H9 (cell line): ENCODE data around the gene CFAP119. TPM values are rescaled to one million over a fixed set of nuclear protein-coding genes. Genes with fewer than 3 reads are reported as not detected.

Experiments
- DNase-seq: peaks from one replicate; pipeline ENCODE4 v3.0.0-alpha.2; 2017
- H2AFZ ChIP-seq: one replicate; pipeline ENCODE4 v1.6.1; 2013; ENCODE audit warnings: mild to moderate bottlenecking, low read length, control low read depth, moderate library complexity
- H2AK5ac ChIP-seq: 2 replicates; pipeline ENCODE4 v1.6.1; 2013; ENCODE audit warnings: low read length, control low read depth, mixed read lengths; ENCODE audit not compliant: insufficient read length
- H2BK120ac ChIP-seq: one replicate; pipeline ENCODE4 v1.6.1; 2013; ENCODE audit warnings: low read depth, mild to moderate bottlenecking, low read length, control low read depth, inconsistent platforms; ENCODE audit not compliant: poor library complexity, severe bottlenecking
- H2BK12ac ChIP-seq: 2 replicates; pipeline ENCODE4 v1.6.1; 2013; ENCODE audit warnings: low read length, control low read depth, mixed read lengths, low read depth; ENCODE audit not compliant: insufficient read length
- H2BK15ac ChIP-seq: 2 replicates; pipeline ENCODE4 v1.6.1; 2013; ENCODE audit warnings: low read depth, low read length, control low read depth
- H2BK20ac ChIP-seq: one replicate; pipeline ENCODE4 v1.6.1; 2013; ENCODE audit warnings: low read depth, mild to moderate bottlenecking, low read length, control low read depth, inconsistent platforms; ENCODE audit not compliant: poor library complexity, severe bottlenecking
- H2BK5ac ChIP-seq: 2 replicates; pipeline ENCODE4 v1.6.1; 2013; ENCODE audit warnings: low read length, control low read depth, mixed read lengths; ENCODE audit not compliant: insufficient read length
- H3K14ac ChIP-seq: 2 replicates; pipeline ENCODE4 v1.6.1; 2013; ENCODE audit warnings: low read length, control low read depth; ENCODE audit not compliant: insufficient read depth
- H3K18ac ChIP-seq: 2 replicates; pipeline ENCODE4 v1.6.1; 2013; ENCODE audit warnings: low read depth, mild to moderate bottlenecking, mixed read lengths, low read length, control low read depth; ENCODE audit not compliant: insufficient read length
- H3K23ac ChIP-seq: 2 replicates; pipeline ENCODE4 v1.6.1; 2013; ENCODE audit warnings: low read length, control low read depth, mixed read lengths, low read depth; ENCODE audit not compliant: insufficient read length
- H3K23me2 ChIP-seq: 2 replicates; pipeline ENCODE4 v1.6.1; 2013; ENCODE audit warnings: low read depth, mild to moderate bottlenecking, mixed read lengths, low read length, control low read depth; ENCODE audit not compliant: insufficient read length, poor library complexity, severe bottlenecking
- H3K27ac ChIP-seq: 2 replicates; pipeline ENCODE4 v1.5.1; 2013; ENCODE audit warnings: low read length, control low read depth, mixed read lengths, low read depth; ENCODE audit not compliant: insufficient read length
- H3K27me3 ChIP-seq: 2 replicates; pipeline ENCODE4 v1.6.1; 2013; ENCODE audit warnings: low read length, control low read depth, inconsistent platforms; ENCODE audit not compliant: insufficient read depth
- H3K4ac ChIP-seq: 2 replicates; pipeline ENCODE4 v1.6.1; 2013; ENCODE audit warnings: low read depth, mild to moderate bottlenecking, control low read depth, inconsistent platforms, low read length, moderate library complexity
- H3K4me1 ChIP-seq: 2 replicates; pipeline ENCODE4 v1.6.1; 2013; ENCODE audit warnings: low read length, control low read depth, inconsistent platforms; ENCODE audit not compliant: insufficient read depth
- H3K4me2 ChIP-seq: 2 replicates; pipeline ENCODE4 v1.6.1; 2013; ENCODE audit warnings: low read length, control low read depth, mixed read lengths; ENCODE audit not compliant: insufficient read length, insufficient read depth
- H3K56ac ChIP-seq: 2 replicates; pipeline ENCODE4 v1.6.1; 2013; ENCODE audit warnings: low read depth, mild to moderate bottlenecking, mixed read lengths, low read length, control low read depth; ENCODE audit not compliant: insufficient read length
- H3K79me1 ChIP-seq: 2 replicates; pipeline ENCODE4 v1.6.1; 2013; ENCODE audit warnings: low read depth, mild to moderate bottlenecking, moderate library complexity, low read length, control low read depth, inconsistent platforms; ENCODE audit not compliant: insufficient read depth, poor library complexity, severe bottlenecking
- H3K79me2 ChIP-seq: 2 replicates; pipeline ENCODE4 v1.6.1; 2013; ENCODE audit warnings: low read length, control low read depth, inconsistent platforms; ENCODE audit not compliant: insufficient read depth
- H3K9ac ChIP-seq: 2 replicates; pipeline ENCODE4 v1.6.1; 2013; ENCODE audit warnings: low read length, control low read depth, mixed read lengths; ENCODE audit not compliant: insufficient read length; ENCODE audit errors: extremely low read depth
- H3K9me3 ChIP-seq: one replicate; pipeline ENCODE4 v1.6.1; 2013; ENCODE audit warnings: low read depth, low read length, inconsistent platforms; ENCODE audit not compliant: control insufficient read depth
- H3T11ph ChIP-seq: one replicate; pipeline ENCODE4 v1.6.1; 2013; ENCODE audit warnings: mild to moderate bottlenecking, low read length, control low read depth, inconsistent platforms
- H4K20me1 ChIP-seq: one replicate; pipeline ENCODE4 v1.6.1; 2013; ENCODE audit not compliant: control insufficient read depth, insufficient read length, insufficient read depth
- H4K5ac ChIP-seq: 2 replicates; pipeline ENCODE4 v1.6.1; 2013; ENCODE audit warnings: low read depth, mild to moderate bottlenecking, mixed read lengths, low read length, control low read depth; ENCODE audit not compliant: insufficient read length
- H4K8ac ChIP-seq: replicated peaks from 2 replicates; pipeline ENCODE4 v1.6.1; 2013; ENCODE audit warnings: low read length, control low read depth, mixed read lengths, low read depth; ENCODE audit not compliant: insufficient read length
- H4K91ac ChIP-seq: 2 replicates; pipeline ENCODE4 v1.6.1; 2013; ENCODE audit warnings: low read depth, mild to moderate bottlenecking, moderate library complexity, mixed read lengths, low read length, control low read depth; ENCODE audit not compliant: insufficient read length
- H3K27ac Mint-ChIP-seq, 3 experiments: 2 replicates in 2 of 3; 3 replicates in 1 of 3; pipeline ENCODE4 v1.8.0; 2020 to 2021; ENCODE audit warnings: mixed read lengths in 3 of 3, mild to moderate bottlenecking in 1 of 3, moderate library complexity in 1 of 3
- H3K27me3 Mint-ChIP-seq: 2 replicates; pipeline ENCODE4 v1.8.0; 2021; ENCODE audit warnings: low read depth, mild to moderate bottlenecking, moderate library complexity, mixed read lengths
- H3K36me3 Mint-ChIP-seq, 3 experiments: 2 replicates in 2 of 3; 3 replicates in 1 of 3; pipeline ENCODE4 v1.8.0; 2020 to 2021; ENCODE audit warnings: low read depth in 3 of 3, mixed read lengths in 3 of 3; ENCODE audit not compliant: insufficient read depth in 1 of 3
- H3K4me1 Mint-ChIP-seq, 2 experiments: 2 replicates each; pipeline ENCODE4 v1.8.0; 2020; ENCODE audit warnings: mixed read lengths in 2 of 2
- H3K4me3 Mint-ChIP-seq, 2 experiments: 2 replicates in 1 of 2; 3 replicates in 1 of 2; pipeline ENCODE4 v1.8.0; 2020 to 2021; ENCODE audit warnings: mild to moderate bottlenecking in 2 of 2, mixed read lengths in 2 of 2, moderate library complexity in 1 of 2
- H3K9me3 Mint-ChIP-seq, 2 experiments: 2 replicates in 1 of 2; 3 replicates in 1 of 2; pipeline ENCODE4 v1.8.0; 2020; ENCODE audit warnings: mild to moderate bottlenecking in 2 of 2, mixed read lengths in 2 of 2, moderate library complexity in 1 of 2
- CTCF ChIP-seq: fragments of 200-600 bp; sonication (generic); conservative IDR thresholded peaks from 3 replicates; pipeline ENCODE4 v1.8.0; 2021; ENCODE audit warnings: antibody characterized with exemption, mild to moderate bottlenecking
- whole genome bisulfite sequencing: extraction: QIAGEN DNeasy Blood & Tissue Kit; methylation state at CpG from one replicate; pipeline ENCODE4 v1.1.7; 2013; ENCODE audit warnings: missing lambda C conversion rate, low lambda C conversion rate, mixed read lengths; ENCODE audit not compliant: insufficient read length; ENCODE audit errors: extremely low coverage; 5-methylcytosine and 5-hydroxymethylcytosine counted together
- total RNA-seq: library from RNA; stranded (reverse); gene quantifications from 2 replicates; pipeline ENCODE4 v1.2.1, GENCODE V29; 2021

The CFAP119 gene
- total RNA-seq, 1 experiment from 2014 or later: 5.4 TPM

GRCh38 chr16:30768583-30769181 lies 6.8 kb upstream of the CFAP119 start:
- Histone ChIP-seq H4K8ac (no peak overlapping the region), H3K27ac (no peak overlapping the region), H3K4ac (no peak overlapping the region), H3T11ph (no peak overlapping the region), H2BK15ac (no peak overlapping the region), H2BK20ac (no peak overlapping the region), H3K9ac (no peak overlapping the region), H2AK5ac (no peak overlapping the region), H2BK120ac (no peak overlapping the region), H3K18ac (no peak overlapping the region), H2AFZ (no peak overlapping the region), H4K5ac (no peak overlapping the region), H4K20me1 (no peaks in the 10 kb centered on the region), H4K91ac (no peak overlapping the region), H3K9me3 (no peaks in the 10 kb centered on the region), H3K14ac (no peak overlapping the region), H3K27me3 (no peaks in the 10 kb centered on the region), H3K4me1 (no peaks in the 10 kb centered on the region), H2BK12ac (no peak overlapping the region), H2BK5ac (no peak overlapping the region), H3K79me1 (no peaks in the 10 kb centered on the region), H3K56ac (no peak overlapping the region), H3K4me2 (no peak overlapping the region), H3K79me2 (no peaks in the 10 kb centered on the region), H3K23me2 (no peaks in the 10 kb centered on the region), H3K23ac (no peak overlapping the region)
- Mint-ChIP-seq H3K4me1 (0 out of 4 replicates have a peak, but pooled peaks cover 0 to 1% of the 10 kb centered on the region in 2 experiments), H3K4me3 (no peak overlapping the region; a peak in 1 of 5 replicates), H3K36me3 (peaks cover 63 to 100% (median 95%) of the 10 kb centered on the region in 3 experiments), H3K27me3 (no peaks in the 10 kb centered on the region), H3K9me3 (no peaks in the 10 kb centered on the region), H3K27ac (no peak overlapping the region)
- WGBS: no CpG with 5 or more reads among the region's 23 CpGs
- TF ChIP-seq CTCF: no peak
- no peak for DNase-seq
